Measurements from ENCODE around the gene LCOR. TPM values are rescaled to one million over a fixed set of nuclear protein-coding genes. Genes with fewer than 3 reads are reported as not detected.

Gene LCOR
- total RNA-seq, 1 experiment from 2014 or later = 23.9 TPM

- H3K27me3 Mint-ChIP-seq (ENCODE audit: low read depth) = no peaks in the 10 kb centered on the region
- H3K27ac Mint-ChIP-seq = no peak overlapping the region
- no peaks in the 10 kb centered on the region for H3K9me3 Mint-ChIP-seq
- POLR2A ChIA-PET = no interaction called here
- no peak overlapping the region for H3K4me3 Mint-ChIP-seq
- no peak for TF ChIP-seq ATF6 (CRISPR knock-in tag; IDR thresholded peaks at IDR 0.05)
- no peak for TF ChIP-seq ZNF232 (CRISPR knock-in tag; IDR thresholded peaks at IDR 0.05)
- no peak for TF ChIP-seq GRHL2 (CRISPR knock-in tag; IDR thresholded peaks at IDR 0.05; ENCODE audit: insufficient replicate concordance, severe bottlenecking)
- TF ChIP-seq ZNF138 (CRISPR knock-in tag; conservative IDR thresholded peaks at IDR 0.05) = no peak
- no peak for TF ChIP-seq MLX (CRISPR knock-in tag; IDR thresholded peaks at IDR 0.05)
- TF ChIP-seq ZBTB43 (CRISPR knock-in tag; IDR thresholded peaks at IDR 0.05) = no peak
- TF ChIP-seq ATF3 (CRISPR knock-in tag; conservative IDR thresholded peaks at IDR 0.05) = no peak
- TF ChIP-seq PRDM15 (CRISPR knock-in tag; IDR thresholded peaks at IDR 0.05) = no peak
- no peak for TF ChIP-seq FOXP4 (CRISPR knock-in tag; IDR thresholded peaks at IDR 0.05)
- TF ChIP-seq TEAD1 (CRISPR knock-in tag; IDR thresholded peaks at IDR 0.05) = no peak
- TF ChIP-seq NR1H2 (CRISPR knock-in tag; IDR thresholded peaks at IDR 0.05) = no peak
- no peak for TF ChIP-seq ZNF317 (CRISPR knock-in tag; IDR thresholded peaks at IDR 0.05; ENCODE audit: borderline replicate concordance, low read depth)
- TF ChIP-seq ZBTB21 (CRISPR knock-in tag; IDR thresholded peaks at IDR 0.05; ENCODE audit: borderline replicate concordance) = no peak
- no peak for TF ChIP-seq FOXP1 (CRISPR knock-in tag; IDR thresholded peaks at IDR 0.05; ENCODE audit: borderline replicate concordance)
- no peak for TF ChIP-seq ATF2 (CRISPR knock-in tag; IDR thresholded peaks at IDR 0.05; ENCODE audit: borderline replicate concordance, low read depth)
- ATAC-seq = no peak
- 0 out of 2 replicates have a peak, but pooled peaks cover 3% of the 10 kb centered on the region for H3K36me3 Mint-ChIP-seq
- H3K4me1 Mint-ChIP-seq = peaks cover 24% of the 10 kb centered on the region
- CTCF ChIA-PET = interaction anchor here (0.7 to 1.0 kb wide), 2 partner anchors 11 to 163 kb away, joined by 3 read pairs; no protein-coding TSS in a partner anchor
- DNase-seq (ENCODE audit: low spot score) = no peak
Measured at GRCh38 chr10:96873756-96874467, 41.8 kb downstream of the LCOR start.
